Measurements from ENCODE around the gene ITGB1BP1. TPM values are rescaled to one million over a fixed set of nuclear protein-coding genes. Genes with fewer than 3 reads are reported as not detected.

The ITGB1BP1 gene
- total and polyA plus RNA-seq, 2 of the 13 experiments (the other 11 are each of a cell fraction or from before 2014, with no cell fraction given): 106 to 108 TPM

DNA sequence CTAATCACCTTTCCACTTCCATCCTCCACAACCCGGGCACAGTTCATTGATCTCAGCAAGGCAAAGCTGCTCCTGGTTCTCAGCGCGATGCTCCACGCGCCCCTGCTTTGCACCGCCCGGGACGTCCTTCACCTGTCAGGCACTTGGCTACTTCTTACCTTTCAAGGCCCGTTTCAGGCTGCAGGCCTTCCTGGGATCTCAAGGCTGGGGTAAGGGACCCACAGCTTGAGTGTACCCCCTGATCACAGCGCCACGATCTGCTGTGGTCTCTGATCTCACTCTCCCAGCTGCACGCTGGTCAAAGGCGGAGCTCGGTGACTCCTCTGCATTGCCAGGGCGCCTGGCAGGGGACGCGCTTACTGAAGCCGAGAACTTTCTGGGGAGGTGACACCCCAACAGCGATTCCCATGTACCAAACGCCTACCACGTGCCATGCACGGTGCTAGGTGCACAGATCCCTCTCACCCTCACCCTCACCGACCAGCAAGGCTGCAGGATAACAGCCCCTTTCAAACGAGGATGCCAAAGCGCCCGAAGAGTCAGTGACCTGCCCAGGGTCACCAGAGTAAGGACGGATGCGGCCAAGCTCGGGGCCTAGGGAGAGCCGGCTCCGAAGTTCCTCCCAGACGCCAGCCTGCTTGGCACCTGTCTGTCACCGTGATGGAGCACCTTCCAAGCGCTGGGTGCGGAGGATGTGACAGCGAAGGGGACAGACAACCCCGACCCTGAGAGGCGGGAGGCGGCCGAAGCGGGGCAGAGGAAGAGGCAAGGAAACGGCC lies 818 bp downstream of the ITGB1BP1 start (continued):
- TF ChIP-seq, protein P1, sequence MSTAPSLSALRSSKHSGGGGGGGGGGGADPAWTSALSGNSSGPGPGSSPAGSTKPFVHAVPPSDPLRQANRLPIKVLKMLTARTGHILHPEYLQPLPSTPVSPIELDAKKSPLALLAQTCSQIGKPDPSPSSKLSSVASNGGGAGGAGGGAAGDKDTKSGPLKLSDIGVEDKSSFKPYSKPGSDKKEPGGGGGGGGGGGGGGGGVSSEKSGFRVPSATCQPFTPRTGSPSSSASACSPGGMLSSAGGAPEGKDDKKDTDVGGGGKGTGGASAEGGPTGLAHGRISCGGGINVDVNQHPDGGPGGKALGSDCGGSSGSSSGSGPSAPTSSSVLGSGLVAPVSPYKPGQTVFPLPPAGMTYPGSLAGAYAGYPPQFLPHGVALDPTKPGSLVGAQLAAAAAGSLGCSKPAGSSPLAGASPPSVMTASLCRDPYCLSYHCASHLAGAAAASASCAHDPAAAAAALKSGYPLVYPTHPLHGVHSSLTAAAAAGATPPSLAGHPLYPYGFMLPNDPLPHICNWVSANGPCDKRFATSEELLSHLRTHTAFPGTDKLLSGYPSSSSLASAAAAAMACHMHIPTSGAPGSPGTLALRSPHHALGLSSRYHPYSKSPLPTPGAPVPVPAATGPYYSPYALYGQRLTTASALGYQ (CRISPR knock-in tag; IDR thresholded peaks at IDR 0.05): no peak
- TF ChIP-seq ARNTL (CRISPR knock-in tag; IDR thresholded peaks at IDR 0.05) (no peak), JDP2 (CRISPR knock-in tag; IDR thresholded peaks at IDR 0.05; ENCODE audit: borderline replicate concordance) (no peak), ZNF431 (CRISPR knock-in tag; IDR thresholded peaks at IDR 0.05; ENCODE audit: borderline replicate concordance, low read depth) (peak; percentile 20; the same call in 1 of the 2 replicates), IRX3 (CRISPR knock-in tag; IDR thresholded peaks at IDR 0.05; ENCODE audit: borderline replicate concordance, low read depth) (no peak), JUN (CRISPR knock-in tag; IDR thresholded peaks at IDR 0.05) (no peak), ATF7-NPFF (CRISPR knock-in tag; IDR thresholded peaks at IDR 0.05; ENCODE audit: low read depth) (no peak; the same call in none of the 2 replicates)
- TF ChIP-seq, protein P2, sequence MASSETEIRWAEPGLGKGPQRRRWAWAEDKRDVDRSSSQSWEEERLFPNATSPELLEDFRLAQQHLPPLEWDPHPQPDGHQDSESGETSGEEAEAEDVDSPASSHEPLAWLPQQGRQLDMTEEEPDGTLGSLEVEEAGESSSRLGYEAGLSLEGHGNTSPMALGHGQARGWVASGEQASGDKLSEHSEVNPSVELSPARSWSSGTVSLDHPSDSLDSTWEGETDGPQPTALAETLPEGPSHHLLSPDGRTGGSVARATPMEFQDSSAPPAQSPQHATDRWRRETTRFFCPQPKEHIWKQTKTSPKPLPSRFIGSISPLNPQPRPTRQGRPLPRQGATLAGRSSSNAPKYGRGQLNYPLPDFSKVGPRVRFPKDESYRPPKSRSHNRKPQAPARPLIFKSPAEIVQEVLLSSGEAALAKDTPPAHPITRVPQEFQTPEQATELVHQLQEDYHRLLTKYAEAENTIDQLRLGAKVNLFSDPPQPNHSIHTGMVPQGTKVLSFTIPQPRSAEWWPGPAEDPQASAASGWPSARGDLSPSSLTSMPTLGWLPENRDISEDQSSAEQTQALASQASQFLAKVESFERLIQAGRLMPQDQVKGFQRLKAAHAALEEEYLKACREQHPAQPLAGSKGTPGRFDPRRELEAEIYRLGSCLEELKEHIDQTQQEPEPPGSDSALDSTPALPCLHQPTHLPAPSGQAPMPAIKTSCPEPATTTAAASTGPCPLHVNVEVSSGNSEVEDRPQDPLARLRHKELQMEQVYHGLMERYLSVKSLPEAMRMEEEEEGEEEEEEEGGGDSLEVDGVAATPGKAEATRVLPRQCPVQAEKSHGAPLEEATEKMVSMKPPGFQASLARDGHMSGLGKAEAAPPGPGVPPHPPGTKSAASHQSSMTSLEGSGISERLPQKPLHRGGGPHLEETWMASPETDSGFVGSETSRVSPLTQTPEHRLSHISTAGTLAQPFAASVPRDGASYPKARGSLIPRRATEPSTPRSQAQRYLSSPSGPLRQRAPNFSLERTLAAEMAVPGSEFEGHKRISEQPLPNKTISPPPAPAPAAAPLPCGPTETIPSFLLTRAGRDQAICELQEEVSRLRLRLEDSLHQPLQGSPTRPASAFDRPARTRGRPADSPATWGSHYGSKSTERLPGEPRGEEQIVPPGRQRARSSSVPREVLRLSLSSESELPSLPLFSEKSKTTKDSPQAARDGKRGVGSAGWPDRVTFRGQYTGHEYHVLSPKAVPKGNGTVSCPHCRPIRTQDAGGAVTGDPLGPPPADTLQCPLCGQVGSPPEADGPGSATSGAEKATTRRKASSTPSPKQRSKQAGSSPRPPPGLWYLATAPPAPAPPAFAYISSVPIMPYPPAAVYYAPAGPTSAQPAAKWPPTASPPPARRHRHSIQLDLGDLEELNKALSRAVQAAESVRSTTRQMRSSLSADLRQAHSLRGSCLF (CRISPR knock-in tag; IDR thresholded peaks at IDR 0.05; ENCODE audit: borderline replicate concordance): no peak
- TF ChIP-seq, protein P3, sequence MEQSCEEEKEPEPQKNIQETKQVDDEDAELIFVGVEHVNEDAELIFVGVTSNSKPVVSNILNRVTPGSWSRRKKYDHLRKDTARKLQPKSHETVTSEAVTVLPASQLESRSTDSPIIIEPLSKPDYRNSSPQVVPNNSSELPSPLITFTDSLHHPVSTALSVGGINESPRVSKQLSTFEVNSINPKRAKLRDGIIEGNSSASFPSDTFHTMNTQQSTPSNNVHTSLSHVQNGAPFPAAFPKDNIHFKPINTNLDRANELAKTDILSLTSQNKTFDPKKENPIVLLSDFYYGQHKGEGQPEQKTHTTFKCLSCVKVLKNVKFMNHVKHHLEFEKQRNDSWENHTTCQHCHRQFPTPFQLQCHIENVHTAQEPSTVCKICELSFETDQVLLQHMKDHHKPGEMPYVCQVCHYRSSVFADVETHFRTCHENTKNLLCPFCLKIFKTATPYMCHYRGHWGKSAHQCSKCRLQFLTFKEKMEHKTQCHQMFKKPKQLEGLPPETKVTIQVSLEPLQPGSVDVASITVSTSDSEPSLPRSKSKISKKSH (CRISPR knock-in tag; IDR thresholded peaks at IDR 0.05; ENCODE audit: borderline replicate concordance): peak; percentile 92
- TF ChIP-seq, protein P4, sequence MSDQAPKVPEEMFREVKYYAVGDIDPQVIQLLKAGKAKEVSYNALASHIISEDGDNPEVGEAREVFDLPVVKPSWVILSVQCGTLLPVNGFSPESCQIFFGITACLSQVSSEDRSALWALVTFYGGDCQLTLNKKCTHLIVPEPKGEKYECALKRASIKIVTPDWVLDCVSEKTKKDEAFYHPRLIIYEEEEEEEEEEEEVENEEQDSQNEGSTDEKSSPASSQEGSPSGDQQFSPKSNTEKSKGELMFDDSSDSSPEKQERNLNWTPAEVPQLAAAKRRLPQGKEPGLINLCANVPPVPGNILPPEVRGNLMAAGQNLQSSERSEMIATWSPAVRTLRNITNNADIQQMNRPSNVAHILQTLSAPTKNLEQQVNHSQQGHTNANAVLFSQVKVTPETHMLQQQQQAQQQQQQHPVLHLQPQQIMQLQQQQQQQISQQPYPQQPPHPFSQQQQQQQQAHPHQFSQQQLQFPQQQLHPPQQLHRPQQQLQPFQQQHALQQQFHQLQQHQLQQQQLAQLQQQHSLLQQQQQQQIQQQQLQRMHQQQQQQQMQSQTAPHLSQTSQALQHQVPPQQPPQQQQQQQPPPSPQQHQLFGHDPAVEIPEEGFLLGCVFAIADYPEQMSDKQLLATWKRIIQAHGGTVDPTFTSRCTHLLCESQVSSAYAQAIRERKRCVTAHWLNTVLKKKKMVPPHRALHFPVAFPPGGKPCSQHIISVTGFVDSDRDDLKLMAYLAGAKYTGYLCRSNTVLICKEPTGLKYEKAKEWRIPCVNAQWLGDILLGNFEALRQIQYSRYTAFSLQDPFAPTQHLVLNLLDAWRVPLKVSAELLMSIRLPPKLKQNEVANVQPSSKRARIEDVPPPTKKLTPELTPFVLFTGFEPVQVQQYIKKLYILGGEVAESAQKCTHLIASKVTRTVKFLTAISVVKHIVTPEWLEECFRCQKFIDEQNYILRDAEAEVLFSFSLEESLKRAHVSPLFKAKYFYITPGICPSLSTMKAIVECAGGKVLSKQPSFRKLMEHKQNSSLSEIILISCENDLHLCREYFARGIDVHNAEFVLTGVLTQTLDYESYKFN (CRISPR knock-in tag; conservative IDR thresholded peaks at IDR 0.05): no peak
- TF ChIP-seq, protein P5, sequence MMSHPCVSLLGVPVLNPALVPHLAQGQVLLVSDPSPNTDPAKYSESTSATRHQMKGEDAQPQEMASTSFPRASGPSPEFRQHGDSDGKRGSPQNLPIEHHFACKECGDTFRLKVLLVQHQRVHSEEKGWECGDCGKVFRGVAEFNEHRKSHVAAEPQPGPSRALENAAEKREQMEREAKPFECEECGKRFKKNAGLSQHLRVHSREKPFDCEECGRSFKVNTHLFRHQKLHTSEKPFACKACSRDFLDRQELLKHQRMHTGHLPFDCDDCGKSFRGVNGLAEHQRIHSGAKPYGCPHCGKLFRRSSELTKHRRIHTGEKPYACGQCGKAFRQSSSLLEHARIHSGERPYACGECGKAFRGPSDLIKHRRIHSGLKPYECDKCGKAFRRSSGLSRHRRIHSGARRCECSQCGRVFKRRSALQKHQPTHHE (CRISPR knock-in tag; IDR thresholded peaks at IDR 0.05; ENCODE audit: borderline replicate concordance): no peak
- TF ChIP-seq, protein P6, sequence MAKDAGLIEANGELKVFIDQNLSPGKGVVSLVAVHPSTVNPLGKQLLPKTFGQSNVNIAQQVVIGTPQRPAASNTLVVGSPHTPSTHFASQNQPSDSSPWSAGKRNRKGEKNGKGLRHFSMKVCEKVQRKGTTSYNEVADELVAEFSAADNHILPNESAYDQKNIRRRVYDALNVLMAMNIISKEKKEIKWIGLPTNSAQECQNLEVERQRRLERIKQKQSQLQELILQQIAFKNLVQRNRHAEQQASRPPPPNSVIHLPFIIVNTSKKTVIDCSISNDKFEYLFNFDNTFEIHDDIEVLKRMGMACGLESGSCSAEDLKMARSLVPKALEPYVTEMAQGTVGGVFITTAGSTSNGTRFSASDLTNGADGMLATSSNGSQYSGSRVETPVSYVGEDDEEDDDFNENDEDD (CRISPR knock-in tag; IDR thresholded peaks at IDR 0.05; ENCODE audit: borderline replicate concordance): peak; percentile 10; the same call in 1 of the 2 replicates

Data from HepG2 (cell line).